Left ventricle myocardium superior (tissue), 1 donor: ENCODE results near the gene ANKRD2. TPM values are rescaled to one million over a fixed set of nuclear protein-coding genes. Genes with fewer than 3 reads are reported as not detected.

ENCODE experiments used
- ATAC-seq: fragments of 200-7000 bp; cut with Tn5 transposase; one replicate; pipeline ENCODE4 v1.9.1; 2020; ENCODE audit warnings: mild to moderate bottlenecking, moderate library complexity
- DNase-seq: peaks from one replicate; pipeline ENCODE4 v3.0.0-alpha.2; 2020
- intact Hi-C: fragments of 100-400 bp; cut with micrococcal nuclease; formaldehyde crosslinking; loops from one replicate; pipeline ENCODE4 v1.11.0; 2022
- total RNA-seq: library from RNA; stranded (reverse); fragmentation: NEBNext Ultra II Directional; extraction: Animal tissue kit (Norgen Biotek cat#: 25700); gene quantifications from one replicate; pipeline ENCODE4 v1.2.1, GENCODE V29; 2021
- donor health status: DM: no; HTN: yes; CAD: no; lungs with severe emphysema.

Gene ANKRD2
- total RNA-seq, 1 donor from 2014 or later = 318 TPM

DNA sequence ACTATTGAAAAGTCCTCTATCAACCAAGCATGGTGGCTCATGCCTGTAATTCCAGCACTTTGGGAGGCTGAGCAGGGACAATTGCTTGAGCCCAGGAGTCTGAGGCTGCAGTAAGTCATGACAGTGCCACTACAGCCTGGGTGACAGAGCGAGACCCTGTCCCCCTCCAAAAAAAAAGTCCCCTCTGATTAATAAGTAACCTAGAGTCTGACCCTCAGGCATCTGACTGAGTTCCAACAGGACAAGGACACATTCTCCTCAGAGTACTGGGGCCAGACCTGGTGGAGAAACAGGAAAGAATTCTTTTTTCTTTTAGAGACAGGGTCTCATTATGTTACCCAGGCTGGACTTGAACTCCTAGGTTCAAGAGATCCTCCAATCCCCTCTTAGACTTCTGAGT, 50.7 kb downstream of the ANKRD2 start:
- intact Hi-C loops = no loop called here
- no peak for ATAC-seq

DNA sequence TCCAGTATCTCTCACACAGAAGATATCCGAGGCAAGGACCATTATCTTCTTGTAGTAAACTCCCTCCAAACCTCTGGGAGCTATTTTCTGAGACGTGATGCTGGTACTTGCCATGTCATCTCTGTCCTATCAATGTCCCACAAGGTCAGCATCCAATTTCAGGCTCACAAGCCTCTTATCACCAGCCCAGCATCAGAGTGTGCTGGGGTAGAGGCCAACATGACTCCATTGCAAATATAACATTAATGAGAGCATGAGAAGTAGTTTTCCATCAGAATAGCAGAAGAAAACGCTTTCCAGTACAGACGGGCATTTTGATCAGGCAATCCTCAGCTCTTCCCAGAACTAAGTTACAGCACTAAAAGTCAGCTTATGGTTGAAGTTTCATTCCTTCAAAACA, 55.2 kb downstream of the ANKRD2 start:
- no peak for DNase-seq
- peak; percentile 67 for ATAC-seq
- intact Hi-C loops = no loop called here

More for the DNA sequence above, 50.7 kb downstream of the ANKRD2 start:
- no peak for DNase-seq

GRCh38 chr10:97628228-97628627, 55.6 kb downstream of the ANKRD2 start:
- ATAC-seq (no peak), DNase-seq (no peak)
- intact Hi-C loops = no loop called here

- intact Hi-C loops = no loop called here
- DNase-seq (no peak), ATAC-seq (no peak)
Measured at GRCh38 chr10:97629289-97629688, 56.7 kb downstream of the ANKRD2 start.

DNA sequence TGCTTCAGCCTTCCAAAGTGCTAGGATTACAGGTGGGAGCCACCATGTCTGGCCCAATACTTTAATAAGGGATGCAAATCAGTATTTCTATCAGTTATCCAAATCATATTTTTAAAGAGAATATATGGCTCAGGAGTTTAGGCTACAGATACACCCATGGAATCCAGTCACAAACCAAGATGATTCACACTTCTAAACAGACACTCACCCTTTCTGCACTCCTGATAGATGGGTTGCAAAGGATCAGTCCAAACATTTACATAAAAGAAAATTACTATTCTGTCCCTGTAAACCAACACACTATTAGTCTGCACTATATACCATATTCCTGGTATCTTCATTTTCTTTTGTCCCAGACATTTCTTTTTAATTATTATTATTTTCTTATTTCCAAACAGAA, 58.5 kb downstream of the ANKRD2 start:
- ATAC-seq = no peak
- intact Hi-C loops = no loop called here
- no peak for DNase-seq

GRCh38 chr10:97632949-97633884, 60.6 kb downstream of the ANKRD2 start, which contains the start of gene MORN4:
Gene MORN4, minus strand, starts transcription at chr10:97633500. Its CDS starts 13,847 bp downstream, at chr10:97619653.
- intact Hi-C loops = no loop called here
- DNase-seq (peak; percentile 96), ATAC-seq (peak; percentile 99)

Other genes with a start within 250 kb of the ANKRD2 start
- 9.0 TPM for gene FRAT2, start 238.1 kb upstream of the ANKRD2 start, total RNA-seq
- gene RRP12, start 171.4 kb upstream of the ANKRD2 start, total RNA-seq = 11.6 TPM
- gene PGAM1, start 146.6 kb upstream of the ANKRD2 start, total RNA-seq = 234 TPM
- 14.7 TPM for gene EXOSC1, start 126.8 kb upstream of the ANKRD2 start, total RNA-seq
- gene ZDHHC16, start 126.6 kb upstream of the ANKRD2 start, total RNA-seq = 22.2 TPM
- 38.4 TPM for gene MMS19, start 74.4 kb upstream of the ANKRD2 start, total RNA-seq
- gene UBTD1, start 73.9 kb upstream of the ANKRD2 start, total RNA-seq = 28.1 TPM
- 11.9 TPM for gene HOGA1, start 11.6 kb downstream of the ANKRD2 start, total RNA-seq
- 0.35 TPM for gene C10orf62, start 16.9 kb downstream of the ANKRD2 start, total RNA-seq
- gene MORN4, start 60.7 kb downstream of the ANKRD2 start, total RNA-seq = 8.7 TPM
- 10.2 TPM for gene PI4K2A, start 67.9 kb downstream of the ANKRD2 start, total RNA-seq
- gene AVPI1, start 114.5 kb downstream of the ANKRD2 start, total RNA-seq = 8.9 TPM
- 7.1 TPM for gene MARVELD1, start 141.0 kb downstream of the ANKRD2 start, total RNA-seq
- 13.7 TPM for gene ZFYVE27, start 164.3 kb downstream of the ANKRD2 start, total RNA-seq
- 1.3 TPM for gene SFRP5, start 199.2 kb downstream of the ANKRD2 start, total RNA-seq